CD14-positive monocyte (primary cell): Measurements from ENCODE around the gene FGD2. TPM values are rescaled to one million over a fixed set of nuclear protein-coding genes. Genes with fewer than 3 reads are reported as not detected.

Source experiments
- DNase-seq, 3 donors: peaks; one replicate each; pipeline ENCODE4 v3.0.0-alpha.2; 2011 to 2022
- H2AFZ ChIP-seq: 2 replicates; pipeline ENCODE4 v1.6.0; 2012; ENCODE audit warnings: mild to moderate bottlenecking, low read depth, low read length, inconsistent platforms; ENCODE audit not compliant: insufficient read depth, poor library complexity, severe bottlenecking
- H3K27ac ChIP-seq, 2 donors: 1 replicate in 1 of 2; 2 replicates in 1 of 2; pipeline ENCODE4 v1.5.1; 2012 to 2013; ENCODE audit warnings: low read length in 2 of 2, control low read depth in 1 of 2, inconsistent platforms in 1 of 2, low read depth in 1 of 2, mild to moderate bottlenecking in 1 of 2
- H3K27me3 ChIP-seq, 2 donors: one replicate each; pipeline versions ENCODE4 v1.6.0 to v1.6.1; 2011 to 2013; ENCODE audit warnings: low read length in 2 of 2; ENCODE audit not compliant: control insufficient read depth in 2 of 2, insufficient read depth in 2 of 2
- H3K36me3 ChIP-seq, 2 donors: replicated peaks in 1 of 2; 1 replicate in 1 of 2; 2 replicates in 1 of 2; pipeline versions ENCODE4 v1.5.1 to v1.6.1; 2012 to 2013; ENCODE audit warnings: low read length in 2 of 2, control low read depth in 1 of 2, inconsistent platforms in 1 of 2, mild to moderate bottlenecking in 1 of 2; ENCODE audit not compliant: insufficient read depth in 2 of 2, control insufficient read depth in 1 of 2
- H3K4me1 ChIP-seq, 2 donors: 1 replicate in 1 of 2; 2 replicates in 1 of 2; pipeline versions ENCODE4 v1.5.1 to v1.6.1; 2012 to 2013; ENCODE audit warnings: low read length in 2 of 2, control low read depth in 1 of 2, inconsistent platforms in 1 of 2, mild to moderate bottlenecking in 1 of 2, moderate library complexity in 1 of 2; ENCODE audit not compliant: insufficient read depth in 2 of 2, control insufficient read depth in 1 of 2
- H3K4me2 ChIP-seq: replicated peaks from 2 replicates; pipeline ENCODE3; 2012; ENCODE audit warnings: low read length, moderate library complexity, mild to moderate bottlenecking; ENCODE audit not compliant: poor library complexity, severe bottlenecking; ENCODE audit errors: extremely low read depth
- H3K4me3 ChIP-seq, 3 experiments: fragments of 200-600 bp in 1 of 3; sonication (generic) in 1 of 3; replicated peaks in 1 of 3; 1 replicate in 2 of 3; 2 replicates in 1 of 3; pipeline ENCODE4 v1.5.1; 2011 to 2013; ENCODE audit warnings: low read length in 3 of 3, mild to moderate bottlenecking in 3 of 3, control low read depth in 2 of 3, low read depth in 2 of 3, inconsistent platforms in 1 of 3, moderate library complexity in 1 of 3
- H3K79me2 ChIP-seq: 2 replicates; pipeline ENCODE4 v1.6.0; 2012; ENCODE audit warnings: mild to moderate bottlenecking, control low read depth, inconsistent platforms, low read length, moderate library complexity; ENCODE audit not compliant: insufficient read depth
- H3K9ac ChIP-seq: 2 replicates; pipeline ENCODE4 v1.6.0; 2017; ENCODE audit warnings: low read length, mild to moderate bottlenecking; ENCODE audit not compliant: insufficient read depth, poor library complexity, severe bottlenecking
- H3K9me3 ChIP-seq, 2 donors: replicated peaks in 1 of 2; 1 replicate in 1 of 2; 2 replicates in 1 of 2; pipeline versions ENCODE4 v1.5.1 to v1.6.1; 2012 to 2013; ENCODE audit warnings: low read length in 2 of 2, control low read depth in 1 of 2; ENCODE audit not compliant: control insufficient read depth in 1 of 2, insufficient read depth in 1 of 2
- H4K20me1 ChIP-seq: 2 replicates; pipeline ENCODE4 v1.6.0; 2012; ENCODE audit warnings: mild to moderate bottlenecking, low read length, control low read depth, moderate library complexity; ENCODE audit not compliant: insufficient read depth
- H3K27ac Mint-ChIP-seq, 7 donors: one replicate each; pipeline ENCODE4 v1.8.0; 2020; ENCODE audit warnings: mild to moderate bottlenecking in 7 of 7, mixed read lengths in 7 of 7, moderate library complexity in 6 of 7, inconsistent platforms in 2 of 7
- H3K27me3 Mint-ChIP-seq, 3 donors: one replicate each; pipeline ENCODE4 v1.8.0; 2021 to 2022; ENCODE audit warnings: low read depth in 3 of 3, mild to moderate bottlenecking in 3 of 3, mixed read lengths in 3 of 3, moderate library complexity in 3 of 3, inconsistent platforms in 1 of 3
- H3K36me3 Mint-ChIP-seq, 2 donors: one replicate each; pipeline ENCODE4 v1.8.0; 2020; ENCODE audit warnings: mixed read lengths in 2 of 2, inconsistent platforms in 1 of 2, mild to moderate bottlenecking in 1 of 2
- H3K4me1 Mint-ChIP-seq: one replicate; pipeline ENCODE4 v1.8.0; 2020; ENCODE audit warnings: mild to moderate bottlenecking, mixed read lengths
- H3K4me3 Mint-ChIP-seq, 2 donors: one replicate each; pipeline ENCODE4 v1.8.0; 2020; ENCODE audit warnings: mild to moderate bottlenecking in 2 of 2, mixed read lengths in 2 of 2, moderate library complexity in 1 of 2
- H3K9me3 Mint-ChIP-seq, 7 donors: one replicate each; pipeline ENCODE4 v1.8.0; 2020 to 2022; ENCODE audit warnings: mixed read lengths in 7 of 7, mild to moderate bottlenecking in 6 of 7, moderate library complexity in 6 of 7, inconsistent platforms in 2 of 7
- CTCF ChIP-seq: fragments of 200-600 bp; IDR thresholded peaks from one replicate; pipeline ENCODE4 v1.8.0; 2022; ENCODE audit warnings: antibody characterized with exemption, mild to moderate bottlenecking
- WGBS: methylation state at CpG from one replicate; pipeline ENCODE4 v1.1.5; 2013; ENCODE audit warnings: missing lambda C conversion rate; ENCODE audit not compliant: insufficient coverage; 5-methylcytosine and 5-hydroxymethylcytosine counted together
- intact Hi-C, 2 donors: fragments of 100-400 bp; cut with micrococcal nuclease; formaldehyde crosslinking; loops; one replicate each; pipeline versions ENCODE4 v1.15.0 to v1.15.1; 2023
- polyA plus RNA-seq, 3 donors: library from polyadenylated mRNA; depleted of rRNA in 1 of 3; unstranded in 2 of 3; stranded (reverse) in 1 of 3; fragments of 300-500 nt in 2 of 3; fragments of >200 nt in 1 of 3; fragmentation: Illumina TruSeq in 2 of 3; gene quantifications; 1 replicate in 2 of 3; 2 replicates in 1 of 3; pipeline ENCODE4 v1.2.3, GENCODE V29; 2012 to 2021

Gene FGD2
- polyA plus RNA-seq, 3 donors = 25.3 to 356 (median 50.0) TPM

- no peak for DNase-seq
- no peak overlapping the region for H3K4me3 Mint-ChIP-seq
- H3K4me1 Mint-ChIP-seq = peaks cover 7% of the 10 kb centered on the region
Measured at GRCh38 chr6:36969240-36969691, 36.2 kb upstream of the FGD2 start.

More at GRCh38 chr6:36969240-36969691, 36.2 kb upstream of the FGD2 start:
- 96% methylated on average over 14 of the region's 14 CpGs for WGBS
- no peak overlapping the region for H3K27ac ChIP-seq
- intact Hi-C loops = loop anchor here in 1 of 2 donors (10.0 kb wide), 1 partner anchor 46 kb away; no protein-coding TSS in a partner anchor
- H3K79me2 ChIP-seq = no peaks in the 10 kb centered on the region
- Mint-ChIP-seq H3K27me3 (peaks cover 0 to 1% (median 1%) of the 10 kb centered on the region in 3 donors), H3K27ac (peak overlapping the region in 3 of 7 donors; percentile 36 to 57 (median 37)), H3K36me3 (peaks cover 75 to 77% of the 10 kb centered on the region in 2 donors), H3K9me3 (no peaks in the 10 kb centered on the region)
- TF ChIP-seq CTCF = no peak
- no peak overlapping the region for H2AFZ ChIP-seq
- peaks cover 44% of the 10 kb centered on the region for H4K20me1 ChIP-seq
- H3K4me3 ChIP-seq = no peak overlapping the region
- H3K4me2 ChIP-seq = no peak overlapping the region
- H3K9me3 ChIP-seq = no peaks in the 10 kb centered on the region
- peaks cover 0 to 2% of the 10 kb centered on the region in 2 donors for H3K4me1 ChIP-seq
- no peak overlapping the region for H3K9ac ChIP-seq
- no peaks in the 10 kb centered on the region for H3K27me3 ChIP-seq
- H3K36me3 ChIP-seq = peaks cover 74% of the 10 kb centered on the region in 2 donors
